Sigmoid colon (tissue), 7 donors: ENCODE results near the gene FAM131C. TPM values are rescaled to one million over a fixed set of nuclear protein-coding genes. Genes with fewer than 3 reads are reported as not detected.

Source experiments
- DNase-seq: peaks from one replicate; pipeline ENCODE4 v3.0.0-alpha.2; 2019
- H3K27ac ChIP-seq, 4 donors: fragments of 200-600 bp; sonication (generic); one replicate each; pipeline ENCODE4 v1.5.1; 2016 to 2019; ENCODE audit warnings: mild to moderate bottlenecking in 1 of 4
- H3K27me3 ChIP-seq, 3 donors: fragments of 200-600 bp; sonication (generic); one replicate each; pipeline ENCODE4 v1.5.1; 2019; ENCODE audit warnings: mild to moderate bottlenecking in 1 of 3
- H3K36me3 ChIP-seq, 4 donors: fragments of 200-600 bp; sonication (generic); one replicate each; pipeline ENCODE4 v1.5.1; 2016 to 2019
- H3K4me1 ChIP-seq, 4 donors: fragments of 200-600 bp; sonication (generic); one replicate each; pipeline ENCODE4 v1.5.1; 2017 to 2019
- H3K4me3 ChIP-seq, 4 donors: fragments of 200-600 bp; sonication (generic); one replicate each; pipeline ENCODE4 v1.5.1; 2017 to 2019; ENCODE audit warnings: mild to moderate bottlenecking in 2 of 4, moderate library complexity in 1 of 4
- H3K9me3 ChIP-seq, 4 donors: fragments of 200-600 bp in 3 of 4; sonication (generic) in 3 of 4; one replicate each; pipeline versions ENCODE4 v1.5.1 to v1.6.1; 2013 to 2019
- CTCF ChIP-seq, 4 experiments: fragments of 450-650 bp in 3 of 4; fragments of 200-600 bp in 1 of 4; IDR thresholded peaks; one replicate each; pipeline ENCODE4 v1.5.1; 2016 to 2019; ENCODE audit warnings: antibody characterized with exemption in 4 of 4, mild to moderate bottlenecking in 3 of 4, moderate library complexity in 2 of 4
- EP300 ChIP-seq, 4 donors: sonication (generic); formaldehyde crosslinking; IDR thresholded peaks; one replicate each; pipeline ENCODE4 v1.6.1; 2017; ENCODE audit warnings: antibody characterized with exemption in 4 of 4
- POLR2A ChIP-seq, 2 donors: fragments of 450-650 bp; IDR thresholded peaks; one replicate each; pipeline ENCODE4 v1.6.1; 2016; ENCODE audit warnings: antibody characterized with exemption in 2 of 2, mild to moderate bottlenecking in 2 of 2, moderate library complexity in 2 of 2
- POLR2AphosphoS5 ChIP-seq, 4 donors: sonication (generic); formaldehyde crosslinking; IDR thresholded peaks; one replicate each; pipeline ENCODE4 v1.6.1; 2017; ENCODE audit warnings: antibody characterized with exemption in 4 of 4
- WGBS, 2 donors: extraction: QIAGEN DNeasy Blood & Tissue Kit; methylation state at CpG; one replicate each; pipeline ENCODE4 v1.1.7; 2013; 5-methylcytosine and 5-hydroxymethylcytosine counted together
- intact Hi-C: fragments of 100-400 bp; cut with DNase I; formaldehyde crosslinking; loops from one replicate; pipeline ENCODE4 v1.15.1; 2023
- polyA plus RNA-seq, 3 donors: library from polyadenylated mRNA; stranded (reverse); fragments of 200-250 nt; gene quantifications; one replicate each; pipeline ENCODE4 v1.2.3, GENCODE V29; 2013
- total RNA-seq, 4 donors: library from RNA; depleted of rRNA; stranded (reverse); fragments of >200 nt; gene quantifications; one replicate each; pipeline ENCODE4 v1.1.0, GENCODE V29; 2016
- donor health status: healthy with polysubstance abuse.
- donor health status: Bipolar disorder and iron deficiency.
- donor health status: healthy.

Gene FAM131C
- total and polyA plus RNA-seq, 7 donors = 0.12 to 0.81 TPM; not detected in 5

GRCh38 chr1:16017461-16018303 lies 55.8 kb downstream of the FAM131C start, which contains the start of gene HSPB7:
HSPB7 (minus strand) TSS chr1:16018043; CDS start chr1:16017963, 80 bp downstream.
- WGBS, 2 donors = 53 to 58% methylated on average over 37 of the region's 37 CpGs
- intact Hi-C loops = no loop called here
- Histone ChIP-seq H3K4me3 (peak within 1 kb of the TSS; percentile 40 to 63 (median 56)), H3K9me3 (no peaks in the 10 kb centered on the region), H3K4me1 (peaks cover 3 to 91% (median 76%) of the 10 kb centered on the region in 4 donors), H3K36me3 (no peaks in the 10 kb centered on the region), H3K27ac (peak within 1 kb of the TSS; percentile 92 to 94 (median 94)), H3K27me3 (no peaks in the 10 kb centered on the region)
- peak; percentile 99 for DNase-seq
- TF ChIP-seq POLR2AphosphoS5 (IDR thresholded peaks at IDR 0.05) (peak; percentile 92 to 98 (median 97)), EP300 (IDR thresholded peaks at IDR 0.05) (peak in 3 of 4 donors; percentile 82 to 96 (median 92)), POLR2A (IDR thresholded peaks at IDR 0.05) (peak; percentile 92 to 94), CTCF (IDR thresholded peaks at IDR 0.05) (no peak)

GRCh38 chr1:16017076-16017460 lies 56.4 kb downstream of the FAM131C start:
- Histone ChIP-seq H3K9me3 (no peaks in the 10 kb centered on the region), H3K4me3 (peak overlapping the region; percentile 40 to 63 (median 56)), H3K4me1 (peaks cover 3 to 94% (median 80%) of the 10 kb centered on the region in 4 donors), H3K36me3 (no peaks in the 10 kb centered on the region), H3K27me3 (no peaks in the 10 kb centered on the region), H3K27ac (peak overlapping the region; percentile 92 to 94 (median 94))
- intact Hi-C loops = no loop called here
- TF ChIP-seq EP300 (IDR thresholded peaks at IDR 0.05) = no peak
- TF ChIP-seq POLR2AphosphoS5 (IDR thresholded peaks at IDR 0.05) = no peak
- TF ChIP-seq POLR2A (IDR thresholded peaks at IDR 0.05) = no peak
- no peak for TF ChIP-seq CTCF (IDR thresholded peaks at IDR 0.05)
- 85 to 87% methylated on average over 10 of the region's 10 CpGs for WGBS, 2 donors
- no peak for DNase-seq

GRCh38 chr1:16015960-16016901 lies 57.2 kb downstream of the FAM131C start:
- WGBS, 2 donors = 74 to 82% methylated on average over 23 of the region's 23 CpGs
- Histone ChIP-seq H3K4me1 (peaks cover 3 to 85% (median 74%) of the 10 kb centered on the region in 4 donors), H3K27ac (peak overlapping the region; percentile 92 to 94 (median 94))

More at GRCh38 chr1:16015960-16016901, 57.2 kb downstream of the FAM131C start:
- Histone ChIP-seq H3K9me3 (no peaks in the 10 kb centered on the region), H3K27me3 (no peaks in the 10 kb centered on the region), H3K4me3 (peak overlapping the region; percentile 40 to 63 (median 56)), H3K36me3 (no peaks in the 10 kb centered on the region)
- peak; percentile 93 for DNase-seq
- TF ChIP-seq EP300 (IDR thresholded peaks at IDR 0.05) (peak; percentile 66 to 96 (median 89)), POLR2AphosphoS5 (IDR thresholded peaks at IDR 0.05) (peak; percentile 77 to 86 (median 84)), POLR2A (IDR thresholded peaks at IDR 0.05) (no peak), CTCF (IDR thresholded peaks at IDR 0.05) (no peak)
- intact Hi-C loops = no loop called here
